HCT116 (cell line): Measurements from ENCODE around the gene CORO7. TPM values are rescaled to one million over a fixed set of nuclear protein-coding genes. Genes with fewer than 3 reads are reported as not detected.
A peak's percentile ranks its signal among the peaks of the same experiment; 100 is the strongest.

Source experiments
- ATAC-seq: fragments of 200-7000 bp; cut with Tn5 transposase; 2 replicates; pipeline ENCODE4 v1.9.1; 2020; ENCODE audit warnings: mild to moderate bottlenecking, moderate library complexity
- BruUV-seq: library from RNA; stranded (reverse); fragments of 400-500 nt; replicated peaks from 2 replicates; lab custom pipeline; 2021; lab: Mats Ljungman, UMichigan
- CTCF ChIA-PET: fragments of 300-600 bp; sonication (Branson Sonifier 250); formaldehyde crosslinking; loops from one replicate; lab custom pipeline; 2021; ENCODE audit warnings: antibody characterized with exemption; lab: Charles Lee
- POLR2A ChIA-PET: fragments of 300-600, 350-600 bp; sonication (Branson Sonifier 250); formaldehyde crosslinking; loops from one replicate; lab custom pipeline; 2021; ENCODE audit warnings: antibody characterized with exemption; lab: Charles Lee
- RAD21 ChIA-PET, 2 experiments: fragments of 300-600 bp; sonication (Branson Sonifier 250); formaldehyde crosslinking; loops; one replicate each; lab custom pipeline; 2023; ENCODE audit warnings: low total read pairs in 2 of 2; ENCODE audit not compliant: uncharacterized antibody in 2 of 2, unreplicated experiment in 2 of 2, low non-redundant PET in 1 of 2; lab: Charles Lee
- DNase-seq: peaks from one replicate; pipeline ENCODE4 v3.0.0-alpha.2; 2010; ENCODE audit warnings: low read depth, low spot score
- H2AFZ ChIP-seq: fragments of 200-600 bp; shearing (Covaris generic), sonication (generic); 2 replicates; pipeline ENCODE4 v1.6.1; 2017; ENCODE audit warnings: low read depth, mixed run types, mixed read lengths, antibody characterized with exemption, low read length; ENCODE audit not compliant: poor library complexity, severe bottlenecking
- H3K27ac ChIP-seq: 2 replicates; pipeline ENCODE4 v1.5.1; 2012; ENCODE audit warnings: low read depth, low read length
- H3K27me3 ChIP-seq: fragments of 200-600 bp; sonication (generic); 2 replicates; pipeline ENCODE4 v1.6.1; 2016; ENCODE audit warnings: mixed run types, low read length, mixed read lengths; ENCODE audit not compliant: insufficient read depth
- H3K36me3 ChIP-seq, 2 experiments: fragments of 200-500 bp in 1 of 2; fragments of 200-600 bp in 1 of 2; sonication (Bioruptor generic) in 1 of 2; sonication (generic) in 1 of 2; 2 replicates each; pipeline versions ENCODE4 v1.5.1 to v1.6.1; 2014 to 2016; ENCODE audit warnings: low read length in 2 of 2, inconsistent platforms in 1 of 2, mixed read lengths in 1 of 2, mixed run types in 1 of 2; ENCODE audit not compliant: insufficient read depth in 2 of 2, control insufficient read depth in 1 of 2
- H3K4me1 ChIP-seq, 2 experiments: fragments of 200-600 bp in 1 of 2; sonication (generic) in 1 of 2; 2 replicates each; pipeline versions ENCODE4 v1.5.1 to v1.6.1; 2012 to 2017; ENCODE audit warnings: low read length in 2 of 2, inconsistent platforms in 1 of 2, mild to moderate bottlenecking in 1 of 2, mixed read lengths in 1 of 2, mixed run types in 1 of 2, moderate library complexity in 1 of 2; ENCODE audit not compliant: insufficient read depth in 2 of 2, control insufficient read depth in 1 of 2
- H3K4me2 ChIP-seq: fragments of 200-600 bp; sonication (generic); 2 replicates; pipeline ENCODE4 v1.6.1; 2017; ENCODE audit warnings: mixed run types, low read length, mixed read lengths
- H3K4me3 ChIP-seq, 2 experiments: fragments of 200-600 bp in 1 of 2; sonication (generic) in 1 of 2; replicated peaks in 1 of 2; 2 replicates each; pipeline ENCODE4 v1.5.1; 2011 to 2016; ENCODE audit warnings: low read length in 2 of 2, control low read depth in 1 of 2, low read depth in 1 of 2, mild to moderate bottlenecking in 1 of 2, mixed read lengths in 1 of 2, mixed run types in 1 of 2
- H3K79me2 ChIP-seq: fragments of 200-600 bp; sonication (generic); 2 replicates; pipeline ENCODE4 v1.6.1; 2017; ENCODE audit warnings: mild to moderate bottlenecking, mixed run types, low read length, moderate library complexity, mixed read lengths; ENCODE audit not compliant: insufficient read depth
- H3K9ac ChIP-seq: fragments of 200-600 bp; sonication (generic); 2 replicates; pipeline ENCODE4 v1.6.1; 2016; ENCODE audit warnings: low read length, mixed read lengths
- H3K9me2 ChIP-seq: fragments of 200-600 bp; sonication (generic), shearing (Covaris generic); 2 replicates; pipeline ENCODE4 v1.6.1; 2017; ENCODE audit warnings: mixed run types, mild to moderate bottlenecking, moderate library complexity; ENCODE audit not compliant: insufficient read depth
- H3K9me3 ChIP-seq, 2 experiments: fragments of 200-500 bp in 1 of 2; fragments of 200-600 bp in 1 of 2; sonication (Bioruptor generic) in 1 of 2; sonication (generic) in 1 of 2; 2 replicates each; pipeline ENCODE4 v1.6.1; 2014 to 2017; ENCODE audit warnings: low read length in 2 of 2, mixed read lengths in 2 of 2, inconsistent platforms in 1 of 2, low read depth in 1 of 2, mild to moderate bottlenecking in 1 of 2, mixed run types in 1 of 2, moderate library complexity in 1 of 2; ENCODE audit not compliant: control insufficient read depth in 1 of 2, insufficient read depth in 1 of 2
- H4K20me1 ChIP-seq: fragments of 200-600 bp; sonication (generic), shearing (Covaris generic); 2 replicates; pipeline ENCODE4 v1.6.1; 2017; ENCODE audit warnings: mixed run types, mild to moderate bottlenecking, moderate library complexity; ENCODE audit not compliant: insufficient read depth
- ATF3 ChIP-seq: IDR thresholded peaks from 2 replicates; pipeline ENCODE4 v1.6.1; 2012
- CBX3 ChIP-seq: IDR thresholded peaks from 2 replicates; pipeline ENCODE4 v1.6.1; 2012; ENCODE audit warnings: low read depth
- CEBPB ChIP-seq: IDR thresholded peaks from 2 replicates; pipeline ENCODE4 v1.6.1; 2012; ENCODE audit warnings: low read depth
- CTCF ChIP-seq, 3 experiments: fragments of 200-600 bp in 1 of 3; sonication (generic) in 1 of 3; IDR thresholded peaks in 2 of 3; conservative IDR thresholded peaks in 1 of 3; 2 replicates each; pipeline ENCODE4 v1.5.1; 2012 to 2017; ENCODE audit warnings: low read depth in 2 of 3, low read length in 2 of 3, antibody characterized with exemption in 1 of 3, borderline replicate concordance in 1 of 3, control low read depth in 1 of 3, mild to moderate bottlenecking in 1 of 3, mixed read lengths in 1 of 3, mixed run types in 1 of 3, moderate library complexity in 1 of 3; ENCODE audit not compliant: insufficient read depth in 1 of 3
- EGR1 ChIP-seq: IDR thresholded peaks from 2 replicates; pipeline ENCODE4 v1.6.1; 2012; ENCODE audit warnings: low read depth
- ELF1 ChIP-seq: IDR thresholded peaks from 2 replicates; pipeline ENCODE4 v1.6.1; 2012; ENCODE audit warnings: low read depth, borderline replicate concordance
- EZH2 ChIP-seq: fragments of 200-600 bp; sonication (generic); IDR thresholded peaks from 2 replicates; pipeline ENCODE4 v1.6.1; 2017; ENCODE audit warnings: antibody characterized with exemption, mixed run types
- FOSL1 ChIP-seq: IDR thresholded peaks from 2 replicates; pipeline ENCODE4 v1.6.1; 2012; ENCODE audit warnings: low read depth
- POLR2A ChIP-seq: IDR thresholded peaks from 2 replicates; pipeline ENCODE4 v1.7.0; 2011; ENCODE audit warnings: borderline replicate concordance; ENCODE audit not compliant: insufficient read depth, insufficient read length; ENCODE audit errors: extremely low read depth
- SP1 ChIP-seq: IDR thresholded peaks from 2 replicates; pipeline ENCODE4 v1.6.1; 2012; ENCODE audit warnings: low read depth
- YY1 ChIP-seq: IDR thresholded peaks from 2 replicates; pipeline ENCODE4 v1.6.1; 2011; ENCODE audit warnings: low read length, low read depth, moderate library complexity, mild to moderate bottlenecking; ENCODE audit not compliant: insufficient replicate concordance; ENCODE audit errors: extremely low read depth
- intact Hi-C: fragments of 100-400 bp; cut with micrococcal nuclease; formaldehyde crosslinking; loops from 2 replicates; pipeline ENCODE4 v1.10.0; 2022
- total RNA-seq: library from RNA; stranded (reverse); gene quantifications from one replicate; pipeline ENCODE4 v1.2.1, GENCODE V29; 2021; ENCODE audit not compliant: unreplicated experiment

CORO7 gene
- total RNA-seq, 1 experiment from 2014 or later, result 21.3 TPM

- TF ChIP-seq CTCF (IDR thresholded peaks at IDR 0.05 in 2 of 3, conservative IDR thresholded peaks at IDR 0.05 in 1 of 3; ENCODE audit: borderline replicate concordance in 1 of 3, insufficient read depth in 1 of 3, low read depth in 2 of 3, low read length in 2 of 3), result peak in 2 of 3 experiments; percentile 11 to 27; a peak in 3 of 6 replicates
- TF ChIP-seq POLR2A, result no peak
- Histone ChIP-seq H3K4me2 (no peak overlapping the region), H4K20me1 (no peaks in the 10 kb centered on the region), H2AFZ (no peak overlapping the region), H3K4me1 (peaks cover 27 to 53% of the 10 kb centered on the region in 2 experiments), H3K27ac (no peak overlapping the region), H3K4me3 (no peak overlapping the region), H3K27me3 (no peaks in the 10 kb centered on the region), H3K36me3 (no peaks in the 10 kb centered on the region), H3K79me2 (peaks cover 11% of the 10 kb centered on the region; the same call in 1 of the 2 replicates), H3K9me2 (no peaks in the 10 kb centered on the region), H3K9ac (no peak overlapping the region), H3K9me3 (no peaks in the 10 kb centered on the region)
- intact Hi-C loops, result no loop called here
- CTCF ChIA-PET, result no interaction called here
- no peak for ATAC-seq
- BruUV-seq, result no TSS peak
- RAD21 ChIA-PET, result no interaction called here
- POLR2A ChIA-PET, result no interaction called here
- DNase-seq, result no peak
These were observed 38.7 kb downstream of the CORO7 start for GRCh38 chr16:4377573-4378154.

- no peaks in the 10 kb centered on the region for H3K9me2 ChIP-seq
- H3K4me1 ChIP-seq, result peaks cover 33 to 60% of the 10 kb centered on the region in 2 experiments
- no peak overlapping the region for H3K9ac ChIP-seq
- ChIA-PET CTCF (no interaction called here), POLR2A (no interaction called here)
- no peaks in the 10 kb centered on the region for H3K27me3 ChIP-seq
- peaks cover 17% of the 10 kb centered on the region; the same call in 1 of the 2 replicates for H3K79me2 ChIP-seq
- no peak for DNase-seq
- no peaks in the 10 kb centered on the region for H4K20me1 ChIP-seq
- H3K27ac ChIP-seq, result no peak overlapping the region
- BruUV-seq, result no TSS peak
- no peak overlapping the region for H2AFZ ChIP-seq
- no peaks in the 10 kb centered on the region for H3K36me3 ChIP-seq
- intact Hi-C loops, result no loop called here
- H3K4me3 ChIP-seq, result no peak overlapping the region
- no peaks in the 10 kb centered on the region for H3K9me3 ChIP-seq
- no peak for TF ChIP-seq ATF3
- TF ChIP-seq YY1, result no peak
- no peak for TF ChIP-seq ELF1
- no peak for TF ChIP-seq EZH2
- TF ChIP-seq SP1, result no peak
- TF ChIP-seq CBX3, result no peak
- no peak for TF ChIP-seq POLR2A
- TF ChIP-seq CEBPB, result no peak
- TF ChIP-seq EGR1, result no peak
- TF ChIP-seq FOSL1, result no peak
- TF ChIP-seq, all 23 proteins: peak for 0
- no peak overlapping the region for H3K4me2 ChIP-seq
- no peak for ATAC-seq
- RAD21 ChIA-PET, result no interaction called here
These were observed 39.4 kb downstream of the CORO7 start for GRCh38 chr16:4376893-4377572.
